T-helper 2 cell treated with Interferon-gamma antibody and Interleukin-4, amounts not matched to agents 5 μg/mL and 100 μg/mL, for 36 hours (primary cell): ENCODE results near the gene NRG3.

Experiments used
- DNase-seq: peaks from one replicate; pipeline ENCODE4 v3.0.0; 2021; ENCODE audit warnings: low spot score
- H3K27ac Mint-ChIP-seq: one replicate; pipeline ENCODE4 v1.8.0; 2021; ENCODE audit warnings: mild to moderate bottlenecking, mixed read lengths
- H3K27me3 Mint-ChIP-seq: one replicate; pipeline ENCODE4 v1.8.0; 2021; ENCODE audit warnings: low read depth, mixed read lengths
- H3K36me3 Mint-ChIP-seq: one replicate; pipeline ENCODE4 v1.8.0; 2021; ENCODE audit warnings: low read depth, mixed read lengths
- H3K4me1 Mint-ChIP-seq: one replicate; pipeline ENCODE4 v1.8.0; 2021; ENCODE audit warnings: low read depth, mixed read lengths
- H3K4me3 Mint-ChIP-seq: one replicate; pipeline ENCODE4 v1.8.0; 2022; ENCODE audit warnings: mild to moderate bottlenecking, moderate library complexity, mixed read lengths
- H3K9me3 Mint-ChIP-seq: one replicate; pipeline ENCODE4 v1.8.0; 2021; ENCODE audit warnings: mixed read lengths

Gene NRG3

DNA sequence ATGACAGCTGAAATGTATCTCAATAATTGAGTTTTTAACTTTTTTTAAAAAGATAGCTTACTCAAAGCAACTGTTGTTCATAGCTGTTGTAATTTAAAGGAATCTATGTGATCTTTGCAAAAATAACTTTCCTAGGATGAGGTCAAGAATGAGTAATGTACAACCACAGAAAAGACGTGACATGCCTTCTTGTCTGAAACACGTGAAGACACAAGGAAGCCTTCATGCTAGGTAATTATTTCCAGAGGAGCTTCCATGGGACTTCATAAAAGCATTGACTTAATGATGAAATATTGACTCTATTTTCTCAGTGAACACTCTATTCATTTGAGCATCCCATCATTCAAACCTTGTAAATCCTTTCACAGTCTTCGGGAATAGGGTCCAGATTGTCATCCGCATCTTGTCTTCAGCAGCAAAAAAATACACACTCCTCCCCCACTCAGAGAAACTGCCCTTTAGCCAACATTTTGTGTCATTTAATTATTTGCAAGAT, 528.0 kb downstream of the NRG3 start:
- no peaks in the 10 kb centered on the region for H3K4me1 Mint-ChIP-seq
- H3K4me3 Mint-ChIP-seq, result no peak overlapping the region
- no peak overlapping the region for H3K27ac Mint-ChIP-seq
- no peak for DNase-seq
- H3K9me3 Mint-ChIP-seq, result peaks cover 5% of the 10 kb centered on the region
- H3K27me3 Mint-ChIP-seq, result no peaks in the 10 kb centered on the region
- no peaks in the 10 kb centered on the region for H3K36me3 Mint-ChIP-seq

DNA sequence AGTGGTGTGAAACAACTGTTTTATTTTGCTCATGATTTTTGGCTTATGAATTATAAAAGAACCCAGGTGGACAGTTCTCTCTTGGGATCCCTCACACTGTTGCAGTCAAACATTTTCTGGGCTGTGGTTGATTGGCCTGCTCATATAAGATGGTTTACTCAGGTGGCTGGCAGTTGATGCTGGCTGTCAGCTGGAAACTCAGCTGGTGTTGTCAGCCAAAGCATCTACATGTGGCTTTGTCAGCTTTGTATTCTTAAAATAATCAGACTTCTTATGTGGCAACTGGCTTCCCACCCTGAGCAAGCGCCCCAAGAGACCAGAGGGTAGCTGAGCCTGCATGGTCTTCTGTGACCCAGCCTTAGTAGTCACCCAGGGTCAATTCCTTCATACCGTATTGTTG, 534.7 kb downstream of the NRG3 start:
- DNase-seq, result no peak
- Mint-ChIP-seq H3K9me3 (peaks cover 12% of the 10 kb centered on the region), H3K4me3 (no peak overlapping the region), H3K27ac (no peak overlapping the region), H3K4me1 (no peaks in the 10 kb centered on the region), H3K27me3 (no peaks in the 10 kb centered on the region), H3K36me3 (no peaks in the 10 kb centered on the region)

DNA sequence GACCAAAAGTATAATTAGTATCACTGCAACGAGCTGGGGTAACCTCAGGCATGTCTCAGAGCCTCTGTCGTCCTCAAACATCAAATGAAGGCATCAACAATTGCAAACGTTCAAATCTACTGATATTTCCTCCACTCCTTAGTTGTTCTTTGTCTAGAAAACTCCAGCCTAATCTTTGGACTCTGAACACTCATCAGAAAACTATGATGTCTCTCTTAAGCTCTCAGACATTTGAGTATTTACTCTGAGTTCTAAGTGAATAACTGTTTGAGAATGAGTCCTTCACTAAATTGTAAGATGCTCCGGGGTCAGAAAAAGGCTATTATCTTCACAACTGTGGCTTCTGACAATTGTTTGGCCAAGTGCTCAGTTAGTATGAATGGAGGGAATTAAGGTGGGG, 536.4 kb downstream of the NRG3 start:
- peaks cover 7% of the 10 kb centered on the region for H3K9me3 Mint-ChIP-seq
- no peak for DNase-seq
- H3K36me3 Mint-ChIP-seq, result no peaks in the 10 kb centered on the region
- H3K27ac Mint-ChIP-seq, result no peak overlapping the region
- no peaks in the 10 kb centered on the region for H3K4me1 Mint-ChIP-seq
- H3K27me3 Mint-ChIP-seq, result no peaks in the 10 kb centered on the region
- H3K4me3 Mint-ChIP-seq, result no peak overlapping the region

DNA sequence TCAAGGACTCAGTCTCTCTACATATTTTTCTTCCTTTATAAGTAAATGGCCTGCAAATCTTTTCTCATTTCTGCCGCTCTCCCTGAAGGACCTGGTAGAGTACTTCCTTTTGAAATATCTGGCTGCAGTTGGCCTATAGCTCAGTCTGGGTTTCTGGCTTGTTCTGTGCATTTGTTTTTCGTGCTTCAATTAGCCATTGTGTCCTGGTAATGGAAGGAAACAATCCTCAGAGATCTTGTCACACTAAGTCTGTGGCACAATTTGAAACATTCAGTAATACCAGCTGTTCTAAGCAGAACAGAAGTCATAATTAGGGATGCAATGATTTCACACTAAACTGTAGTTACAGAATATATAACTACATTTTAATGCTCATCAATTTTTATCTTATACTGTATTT, 545.0 kb downstream of the NRG3 start:
- Mint-ChIP-seq H3K27ac (no peak overlapping the region), H3K4me3 (no peak overlapping the region), H3K27me3 (no peaks in the 10 kb centered on the region), H3K4me1 (no peaks in the 10 kb centered on the region), H3K9me3 (peaks cover 7% of the 10 kb centered on the region), H3K36me3 (no peaks in the 10 kb centered on the region)
- DNase-seq, result no peak

- Mint-ChIP-seq H3K4me3 (no peak overlapping the region), H3K4me1 (no peaks in the 10 kb centered on the region), H3K9me3 (peaks cover 48% of the 10 kb centered on the region), H3K27ac (no peak overlapping the region), H3K27me3 (no peaks in the 10 kb centered on the region), H3K36me3 (no peaks in the 10 kb centered on the region)
- DNase-seq, result no peak
Measured at GRCh38 chr10:82429302-82429701, 554.3 kb downstream of the NRG3 start.

DNA sequence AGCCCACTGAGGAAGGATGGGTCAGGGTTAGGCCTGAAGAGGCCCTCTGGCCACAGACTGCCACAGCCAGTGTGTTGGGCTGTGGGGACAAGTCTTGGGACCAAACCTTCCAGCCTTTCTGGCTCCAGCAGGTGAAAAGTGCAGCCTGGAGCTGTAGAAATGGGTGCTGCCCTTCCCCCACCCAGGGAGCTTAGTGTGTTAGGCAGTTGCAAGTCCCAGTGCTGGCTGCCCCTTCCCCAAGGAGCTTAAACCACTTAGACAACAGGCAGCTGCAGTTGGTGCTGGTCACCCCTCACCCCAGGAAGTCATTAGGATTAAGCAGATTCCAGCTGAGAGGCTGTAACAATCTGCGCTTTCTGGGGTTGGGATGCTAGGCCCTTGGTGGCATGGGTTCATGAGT, 563.3 kb downstream of the NRG3 start:
- Mint-ChIP-seq H3K27me3 (no peaks in the 10 kb centered on the region), H3K27ac (no peak overlapping the region), H3K4me3 (no peak overlapping the region), H3K9me3 (peaks cover 14% of the 10 kb centered on the region), H3K4me1 (no peaks in the 10 kb centered on the region), H3K36me3 (no peaks in the 10 kb centered on the region)
- no peak for DNase-seq

DNA sequence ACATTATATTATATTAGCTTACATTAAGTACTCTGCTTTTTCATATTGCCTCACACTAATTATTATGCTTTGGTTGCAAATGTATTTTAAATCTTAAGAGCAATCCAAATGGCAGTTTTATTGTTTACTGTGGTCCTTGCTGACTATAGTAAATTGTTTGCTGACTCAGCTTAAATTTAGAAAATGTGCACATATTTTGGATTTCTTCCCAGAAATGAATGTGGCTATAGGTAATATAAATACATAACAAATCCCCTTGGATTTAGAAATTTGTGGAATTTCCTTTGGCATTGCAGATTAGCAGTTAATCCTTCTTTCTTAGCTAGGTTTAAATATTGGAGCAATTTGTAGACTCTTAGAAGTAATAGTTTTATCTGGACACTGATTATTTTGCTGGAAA, 565.8 kb downstream of the NRG3 start:
- H3K36me3 Mint-ChIP-seq, result no peaks in the 10 kb centered on the region
- no peaks in the 10 kb centered on the region for H3K27me3 Mint-ChIP-seq
- no peak for DNase-seq
- H3K27ac Mint-ChIP-seq, result no peak overlapping the region
- no peak overlapping the region for H3K4me3 Mint-ChIP-seq
- peaks cover 14% of the 10 kb centered on the region for H3K9me3 Mint-ChIP-seq
- no peaks in the 10 kb centered on the region for H3K4me1 Mint-ChIP-seq

- H3K4me3 Mint-ChIP-seq, result no peak overlapping the region
- H3K9me3 Mint-ChIP-seq, result peaks cover 13% of the 10 kb centered on the region
- no peaks in the 10 kb centered on the region for H3K27me3 Mint-ChIP-seq
- H3K27ac Mint-ChIP-seq, result no peak overlapping the region
- no peak for DNase-seq
- H3K36me3 Mint-ChIP-seq, result no peaks in the 10 kb centered on the region
- H3K4me1 Mint-ChIP-seq, result no peaks in the 10 kb centered on the region
Measured at GRCh38 chr10:82452046-82452445, 577.1 kb downstream of the NRG3 start.

- Mint-ChIP-seq H3K36me3 (no peaks in the 10 kb centered on the region), H3K4me3 (no peak overlapping the region), H3K27me3 (no peaks in the 10 kb centered on the region), H3K9me3 (peaks cover 13% of the 10 kb centered on the region), H3K4me1 (no peaks in the 10 kb centered on the region), H3K27ac (no peak overlapping the region)
- DNase-seq, result no peak
Measured at GRCh38 chr10:82452676-82453075, 577.7 kb downstream of the NRG3 start.

GRCh38 chr10:82453678-82454293, 578.8 kb downstream of the NRG3 start:
- no peak overlapping the region for H3K27ac Mint-ChIP-seq
- DNase-seq, result no peak

GRCh38 chr10:82462910-82463551, 588.0 kb downstream of the NRG3 start:
- Mint-ChIP-seq H3K4me1 (no peaks in the 10 kb centered on the region), H3K36me3 (no peaks in the 10 kb centered on the region), H3K4me3 (no peak overlapping the region), H3K27me3 (no peaks in the 10 kb centered on the region), H3K9me3 (peaks cover 36% of the 10 kb centered on the region), H3K27ac (no peak overlapping the region)
- DNase-seq, result no peak

More at GRCh38 chr10:82453678-82454293, 578.8 kb downstream of the NRG3 start:
- H3K4me3 Mint-ChIP-seq, result no peak overlapping the region
- no peaks in the 10 kb centered on the region for H3K27me3 Mint-ChIP-seq
- H3K4me1 Mint-ChIP-seq, result no peaks in the 10 kb centered on the region
- H3K36me3 Mint-ChIP-seq, result no peaks in the 10 kb centered on the region
- H3K9me3 Mint-ChIP-seq, result peaks cover 13% of the 10 kb centered on the region

DNA sequence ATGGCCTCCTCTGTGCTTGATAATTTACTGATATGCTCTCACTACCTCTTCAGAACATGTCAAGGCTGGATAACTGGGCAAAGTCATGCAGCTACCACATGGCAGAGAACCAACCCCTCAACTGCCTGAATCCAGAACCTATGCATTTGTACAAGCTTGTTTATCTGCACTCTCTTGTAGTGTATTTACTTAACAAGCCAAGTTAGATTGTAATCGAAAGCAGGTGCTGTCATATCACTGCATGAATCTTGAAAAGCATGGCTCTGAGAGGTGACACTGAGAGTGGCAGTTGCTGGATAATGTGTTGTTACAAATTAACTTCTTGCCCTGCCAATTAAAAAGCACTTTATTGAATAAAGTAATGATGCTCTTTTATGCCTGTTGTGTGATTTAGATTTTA, 588.6 kb downstream of the NRG3 start:
- no peak overlapping the region for H3K4me3 Mint-ChIP-seq
- H3K27me3 Mint-ChIP-seq, result no peaks in the 10 kb centered on the region
- no peaks in the 10 kb centered on the region for H3K36me3 Mint-ChIP-seq
- DNase-seq, result no peak
- H3K9me3 Mint-ChIP-seq, result peaks cover 36% of the 10 kb centered on the region
- no peaks in the 10 kb centered on the region for H3K4me1 Mint-ChIP-seq
- no peak overlapping the region for H3K27ac Mint-ChIP-seq

DNA sequence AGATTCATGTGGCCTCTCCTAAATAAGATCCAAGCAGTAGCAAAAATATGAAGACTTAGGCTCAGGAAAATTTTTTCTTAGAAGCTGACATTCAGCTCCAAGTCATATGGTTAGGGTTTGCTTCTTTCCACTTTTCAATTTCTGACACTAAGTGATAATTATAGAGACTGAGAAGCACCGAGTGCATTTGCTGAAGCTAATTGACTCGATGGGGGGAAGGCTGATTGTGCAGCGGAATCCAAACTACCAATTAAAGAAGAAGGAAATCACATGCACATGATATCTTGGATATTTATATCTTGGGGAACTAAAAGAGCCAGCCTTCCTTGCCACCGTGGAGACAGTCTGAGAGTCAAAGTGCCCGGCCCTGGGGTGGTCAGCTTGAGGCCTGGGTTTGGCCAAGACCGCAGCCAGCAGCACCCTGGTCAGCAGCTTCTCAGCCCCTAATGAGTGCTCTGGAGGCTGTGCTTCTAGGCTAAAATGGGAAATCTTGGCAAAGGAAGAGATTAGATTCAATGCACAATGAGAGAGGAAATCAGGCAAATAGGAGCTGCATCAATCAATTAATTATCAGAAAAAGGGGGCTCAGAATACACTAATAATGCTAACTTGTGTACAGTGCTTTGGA, 589.3 kb downstream of the NRG3 start:
- Mint-ChIP-seq H3K9me3 (peaks cover 33% of the 10 kb centered on the region), H3K36me3 (no peaks in the 10 kb centered on the region), H3K4me3 (no peak overlapping the region), H3K27me3 (no peaks in the 10 kb centered on the region), H3K27ac (no peak overlapping the region), H3K4me1 (no peaks in the 10 kb centered on the region)
- no peak for DNase-seq

- Mint-ChIP-seq H3K27me3 (no peaks in the 10 kb centered on the region), H3K27ac (no peak overlapping the region), H3K36me3 (no peaks in the 10 kb centered on the region), H3K9me3 (peaks cover 26% of the 10 kb centered on the region), H3K4me3 (no peak overlapping the region), H3K4me1 (no peaks in the 10 kb centered on the region)
- DNase-seq, result no peak
Measured at GRCh38 chr10:82464966-82465365, 590.0 kb downstream of the NRG3 start.
